KMS-11 (cell line): Measurements from ENCODE around the gene GTF2A1.

ENCODE experiments used
- H2AFZ ChIP-seq: fragments of 200-600 bp; sonication (generic); 2 replicates; pipeline ENCODE4 v1.6.1; 2016; ENCODE audit warnings: antibody characterized with exemption, mixed run types, low read depth
- H3K27ac ChIP-seq: fragments of 200-600 bp; sonication (generic); 2 replicates; pipeline ENCODE4 v1.6.1; 2016; ENCODE audit warnings: mild to moderate bottlenecking, mixed run types
- H3K27me3 ChIP-seq: fragments of 200-600 bp; sonication (generic); 2 replicates; pipeline ENCODE4 v1.6.1; 2017; ENCODE audit warnings: mild to moderate bottlenecking, low read depth, mixed run types, moderate library complexity; ENCODE audit not compliant: insufficient read depth
- H3K36me3 ChIP-seq: fragments of 200-600 bp; sonication (generic); 2 replicates; pipeline ENCODE4 v1.6.1; 2017; ENCODE audit warnings: mild to moderate bottlenecking, mixed run types; ENCODE audit not compliant: insufficient read depth
- H3K4me1 ChIP-seq: fragments of 200-600 bp; sonication (generic); 2 replicates; pipeline ENCODE4 v1.6.1; 2016; ENCODE audit warnings: mild to moderate bottlenecking, low read depth, mixed run types; ENCODE audit not compliant: poor library complexity, severe bottlenecking
- H3K4me2 ChIP-seq: fragments of 200-600 bp; sonication (generic); 2 replicates; pipeline ENCODE4 v1.7.0; 2016; ENCODE audit warnings: mild to moderate bottlenecking, mixed run types
- H3K4me3 ChIP-seq: fragments of 200-600 bp; sonication (generic); IDR thresholded peaks from 2 replicates; pipeline ENCODE4 v1.6.1; 2017; ENCODE audit warnings: low read depth, low read length, mixed read lengths; ENCODE audit not compliant: insufficient read depth
- H3K79me2 ChIP-seq: fragments of 200-600 bp; sonication (generic); 2 replicates; pipeline ENCODE4 v1.6.1; 2016; ENCODE audit warnings: low read depth, mixed run types; ENCODE audit not compliant: insufficient read depth
- H3K9ac ChIP-seq: fragments of 200-600 bp; sonication (generic); 2 replicates; pipeline ENCODE4 v1.6.1; 2016; ENCODE audit warnings: mild to moderate bottlenecking, mixed run types
- H4K20me1 ChIP-seq: fragments of 200-600 bp; sonication (generic); 2 replicates; pipeline ENCODE4 v1.6.1; 2016; ENCODE audit warnings: mild to moderate bottlenecking, mixed run types; ENCODE audit not compliant: insufficient read depth
- TF ChIP-seq, protein P1 (sequence below): fragments of 200-600 bp; sonication (generic); conservative IDR thresholded peaks from 2 replicates; pipeline ENCODE4 v1.6.1; 2017; ENCODE audit warnings: low read depth, mild to moderate bottlenecking, antibody characterized with exemption, low read length, moderate library complexity, mixed read lengths

The GTF2A1 gene

DNA sequence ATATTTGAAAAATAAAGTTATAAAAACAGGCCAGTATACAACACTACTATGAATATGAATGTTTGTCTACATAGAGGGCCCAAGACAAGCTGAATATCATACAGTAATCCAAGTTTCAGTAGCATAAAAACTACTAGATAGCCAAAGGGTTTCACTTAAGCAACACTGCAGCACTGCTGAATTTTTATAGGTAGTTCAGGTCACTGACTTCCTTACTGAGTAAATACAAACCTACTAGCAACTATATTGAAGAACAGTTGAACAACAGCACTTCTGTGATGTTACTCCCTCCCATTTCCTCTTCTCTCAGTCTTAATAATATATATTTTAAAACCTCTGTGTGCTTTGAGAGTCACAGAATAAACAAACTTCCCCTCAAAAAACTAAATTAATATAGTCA is 42.7 kb downstream of the GTF2A1 start:
- Histone ChIP-seq H3K27ac (peak overlapping the region; percentile 47; the same call in 1 of the 2 replicates), H3K27me3 (no peaks in the 10 kb centered on the region), H3K9ac (no peak overlapping the region), H3K4me2 (peak overlapping the region; percentile 92), H3K79me2 (0 out of 2 replicates have a peak, but pooled peaks cover 5% of the 10 kb centered on the region), H3K4me3 (no peak overlapping the region), H4K20me1 (no peaks in the 10 kb centered on the region), H2AFZ (no peak overlapping the region), H3K36me3 (no peaks in the 10 kb centered on the region), H3K4me1 (peaks cover 46% of the 10 kb centered on the region)
- TF ChIP-seq, protein P1, sequence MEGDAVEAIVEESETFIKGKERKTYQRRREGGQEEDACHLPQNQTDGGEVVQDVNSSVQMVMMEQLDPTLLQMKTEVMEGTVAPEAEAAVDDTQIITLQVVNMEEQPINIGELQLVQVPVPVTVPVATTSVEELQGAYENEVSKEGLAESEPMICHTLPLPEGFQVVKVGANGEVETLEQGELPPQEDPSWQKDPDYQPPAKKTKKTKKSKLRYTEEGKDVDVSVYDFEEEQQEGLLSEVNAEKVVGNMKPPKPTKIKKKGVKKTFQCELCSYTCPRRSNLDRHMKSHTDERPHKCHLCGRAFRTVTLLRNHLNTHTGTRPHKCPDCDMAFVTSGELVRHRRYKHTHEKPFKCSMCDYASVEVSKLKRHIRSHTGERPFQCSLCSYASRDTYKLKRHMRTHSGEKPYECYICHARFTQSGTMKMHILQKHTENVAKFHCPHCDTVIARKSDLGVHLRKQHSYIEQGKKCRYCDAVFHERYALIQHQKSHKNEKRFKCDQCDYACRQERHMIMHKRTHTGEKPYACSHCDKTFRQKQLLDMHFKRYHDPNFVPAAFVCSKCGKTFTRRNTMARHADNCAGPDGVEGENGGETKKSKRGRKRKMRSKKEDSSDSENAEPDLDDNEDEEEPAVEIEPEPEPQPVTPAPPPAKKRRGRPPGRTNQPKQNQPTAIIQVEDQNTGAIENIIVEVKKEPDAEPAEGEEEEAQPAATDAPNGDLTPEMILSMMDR: no peak

DNA sequence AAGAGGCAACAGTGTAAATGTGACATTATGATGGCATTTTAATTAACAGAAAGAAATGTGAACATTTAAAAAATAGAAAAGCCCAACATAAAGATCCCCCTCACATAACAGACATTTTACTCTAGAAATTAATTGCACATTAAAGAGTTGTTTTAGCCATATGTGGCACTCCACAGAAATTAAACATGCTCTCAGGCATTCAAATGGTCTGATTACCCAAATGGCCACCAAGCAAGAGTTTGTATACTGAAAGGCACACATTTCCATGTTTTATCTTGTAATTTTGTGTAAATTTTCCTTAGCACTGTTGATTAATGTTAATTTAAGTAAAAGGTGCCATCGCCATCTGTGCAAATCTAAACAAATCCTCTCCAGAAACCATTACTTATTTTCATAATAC is 43.5 kb downstream of the GTF2A1 start:
- Histone ChIP-seq H4K20me1 (no peaks in the 10 kb centered on the region), H3K79me2 (0 out of 2 replicates have a peak, but pooled peaks cover 5% of the 10 kb centered on the region), H3K9ac (peak overlapping the region; percentile 25; the same call in 1 of the 2 replicates), H3K4me3 (no peak overlapping the region), H3K27ac (peak overlapping the region; percentile 47; the same call in 1 of the 2 replicates), H3K4me1 (peaks cover 42% of the 10 kb centered on the region), H3K4me2 (peak overlapping the region; percentile 92), H3K27me3 (no peaks in the 10 kb centered on the region), H3K36me3 (no peaks in the 10 kb centered on the region), H2AFZ (no peak overlapping the region)
- TF ChIP-seq, protein P1: no peak

DNA sequence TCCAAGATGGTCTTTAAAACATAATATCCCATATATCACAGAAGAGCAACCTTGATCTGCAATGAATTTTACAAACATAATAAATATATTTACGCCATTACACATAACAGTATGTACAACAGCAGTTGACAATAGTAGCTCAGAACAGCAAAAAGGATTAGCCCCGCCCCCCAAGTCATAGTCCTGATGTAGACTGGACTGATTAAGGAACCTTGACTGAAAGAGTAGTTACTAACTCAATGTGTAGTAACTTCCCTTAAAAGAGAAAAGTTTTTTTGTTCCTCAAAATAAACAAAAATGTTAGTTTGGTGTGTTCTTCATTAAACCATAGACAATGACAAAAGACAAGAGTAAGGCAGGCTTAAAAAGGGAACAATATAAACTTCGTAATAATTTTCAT is 44.5 kb downstream of the GTF2A1 start:
- no peak overlapping the region for H3K27ac ChIP-seq
- no peaks in the 10 kb centered on the region for H3K27me3 ChIP-seq
- peaks cover 49% of the 10 kb centered on the region for H3K4me1 ChIP-seq
- H3K36me3 ChIP-seq: no peaks in the 10 kb centered on the region
- 0 out of 2 replicates have a peak overlapping the region, but pooled peaks have one; percentile 92 for H3K4me2 ChIP-seq
- no peak overlapping the region for H3K4me3 ChIP-seq
- H3K79me2 ChIP-seq: 0 out of 2 replicates have a peak, but pooled peaks cover 5% of the 10 kb centered on the region
- H3K9ac ChIP-seq: no peak overlapping the region
- TF ChIP-seq, protein P1: no peak
- H2AFZ ChIP-seq: no peak overlapping the region
- H4K20me1 ChIP-seq: no peaks in the 10 kb centered on the region

DNA sequence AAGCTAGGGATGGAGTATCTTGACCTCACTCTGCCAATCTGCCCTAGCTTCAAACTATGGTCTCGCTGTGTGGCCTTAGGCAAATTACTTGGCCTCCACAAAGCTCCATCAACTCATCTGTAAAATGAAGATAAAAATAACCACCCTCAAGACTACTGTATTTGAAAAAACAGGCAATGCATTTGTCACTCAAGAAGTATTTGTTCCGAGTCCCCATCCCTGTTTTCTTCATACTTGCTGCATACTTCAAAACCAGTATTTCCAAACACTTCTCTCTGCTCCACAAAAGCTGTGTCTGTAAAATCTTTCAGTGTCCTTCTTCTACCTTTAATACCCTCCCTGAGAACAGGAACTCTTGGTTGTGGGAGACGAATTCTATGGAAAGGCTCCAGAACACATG is 47.9 kb downstream of the GTF2A1 start:
- Histone ChIP-seq H3K79me2 (0 out of 2 replicates have a peak, but pooled peaks cover 5% of the 10 kb centered on the region), H3K27me3 (no peaks in the 10 kb centered on the region), H2AFZ (no peak overlapping the region), H3K9ac (no peak overlapping the region), H4K20me1 (no peaks in the 10 kb centered on the region), H3K27ac (no peak overlapping the region), H3K4me1 (peaks cover 46% of the 10 kb centered on the region), H3K36me3 (no peaks in the 10 kb centered on the region), H3K4me2 (no peak overlapping the region), H3K4me3 (no peak overlapping the region)
- TF ChIP-seq, protein P1: no peak
